Stimulated activated CD4-positive, alpha-beta T cell treated with anti-CD3 and anti-CD28 coated beads, Interleukin-12 subunit alpha, Interleukin-12 subunit beta, amount 100 ng/mL, for 4 hours (primary cell): ENCODE data around the gene TENM4.

Experiments
- DNase-seq: peaks from one replicate; pipeline ENCODE4 v3.0.0-alpha.2; 2020

The TENM4 gene

GRCh38 chr11:78952890-78953289 is 487.9 kb downstream of the TENM4 start:
- DNase-seq = no peak

- no peak for DNase-seq
These were observed 488.7 kb downstream of the TENM4 start for GRCh38 chr11:78952175-78952574.

- DNase-seq = no peak
These were observed 490.7 kb downstream of the TENM4 start for GRCh38 chr11:78949976-78950690.

DNA sequence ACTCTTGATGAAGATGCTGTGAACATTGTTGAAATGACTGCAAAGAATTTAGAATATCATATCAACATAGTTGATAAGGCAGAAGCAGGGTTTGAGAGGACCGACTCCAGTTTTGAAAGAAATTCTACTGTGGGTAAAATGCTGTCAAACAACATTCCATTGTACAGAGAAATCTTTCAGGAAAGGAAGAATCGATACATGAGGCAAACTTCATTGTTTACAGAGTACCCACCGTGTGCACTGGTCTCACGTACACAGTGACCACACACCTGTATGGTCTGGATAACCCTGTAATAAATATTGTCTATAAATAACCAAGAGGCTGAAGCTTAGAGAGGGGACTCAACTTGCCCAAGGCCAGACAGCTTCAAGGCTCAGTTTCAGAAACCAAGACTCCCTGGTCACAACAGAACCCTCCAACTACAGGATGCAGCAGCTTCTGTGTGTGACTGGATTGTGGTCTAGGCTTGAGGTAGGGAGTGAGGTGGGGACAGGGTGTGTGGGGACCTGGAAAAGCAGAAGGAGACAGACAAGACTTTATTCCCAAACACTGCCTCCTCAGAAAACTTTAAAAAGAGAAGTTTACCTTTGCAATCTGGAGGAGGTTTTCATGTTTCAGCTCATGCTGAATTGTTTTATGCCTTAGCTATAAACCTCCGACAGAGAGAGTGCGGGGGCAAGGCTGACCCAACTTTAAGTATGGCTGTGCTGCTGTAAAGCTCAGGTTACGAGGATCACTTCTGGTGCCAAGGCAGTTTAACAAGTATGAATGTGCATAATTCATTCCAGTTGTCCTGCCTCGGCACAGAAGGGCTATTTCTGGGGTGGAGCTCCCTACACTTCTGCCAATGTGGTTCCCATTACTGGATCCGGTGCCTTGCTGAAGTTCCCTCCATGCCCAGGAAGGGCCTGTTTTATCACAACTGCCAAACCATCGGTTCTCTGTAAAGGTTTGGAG is 493.6 kb downstream of the TENM4 start:
- DNase-seq = no peak

DNA sequence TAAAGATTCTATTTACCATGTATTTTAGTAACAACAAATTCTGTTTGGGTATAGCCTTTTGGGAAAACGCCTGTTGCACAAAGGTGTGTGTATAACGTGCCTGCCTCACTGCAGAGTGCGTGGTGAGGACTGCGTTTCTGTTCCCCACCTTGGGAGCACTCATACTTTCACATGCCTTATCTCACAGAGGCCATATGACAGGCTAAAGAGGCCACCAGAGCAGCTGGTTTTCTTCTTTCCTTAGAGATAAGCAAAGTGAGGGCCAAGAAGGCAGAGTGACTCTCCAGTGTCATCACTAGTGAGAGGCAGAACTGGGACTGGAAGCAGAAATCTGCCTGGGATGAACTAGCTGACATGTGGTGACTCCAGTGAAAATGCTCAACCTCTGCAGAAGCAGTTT is 497.0 kb downstream of the TENM4 start:
- DNase-seq = no peak

DNA sequence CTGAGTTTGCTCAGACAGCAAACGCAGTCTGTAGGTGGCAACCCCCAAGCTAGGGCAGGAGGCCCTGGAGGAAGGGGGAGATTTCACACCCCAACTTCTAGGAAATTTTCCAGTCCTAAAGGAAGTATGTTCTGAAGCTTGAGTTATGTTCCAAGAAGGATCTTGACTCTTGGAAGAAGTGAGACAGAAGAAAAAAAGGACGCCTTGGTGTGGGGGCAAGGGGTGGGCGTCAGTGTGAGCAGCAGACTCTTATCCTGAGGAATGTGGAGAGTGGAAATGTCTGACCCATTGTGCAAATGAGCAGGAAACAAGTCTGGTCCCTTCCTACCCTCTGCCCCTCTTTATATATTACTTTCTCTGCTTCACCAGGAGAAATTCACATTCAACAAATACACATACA is 497.7 kb downstream of the TENM4 start:
- DNase-seq = no peak

GRCh38 chr11:78941226-78941851 is 499.5 kb downstream of the TENM4 start:
- DNase-seq = no peak

GRCh38 chr11:78940500-78941225 is 500.2 kb downstream of the TENM4 start:
- no peak for DNase-seq

DNA sequence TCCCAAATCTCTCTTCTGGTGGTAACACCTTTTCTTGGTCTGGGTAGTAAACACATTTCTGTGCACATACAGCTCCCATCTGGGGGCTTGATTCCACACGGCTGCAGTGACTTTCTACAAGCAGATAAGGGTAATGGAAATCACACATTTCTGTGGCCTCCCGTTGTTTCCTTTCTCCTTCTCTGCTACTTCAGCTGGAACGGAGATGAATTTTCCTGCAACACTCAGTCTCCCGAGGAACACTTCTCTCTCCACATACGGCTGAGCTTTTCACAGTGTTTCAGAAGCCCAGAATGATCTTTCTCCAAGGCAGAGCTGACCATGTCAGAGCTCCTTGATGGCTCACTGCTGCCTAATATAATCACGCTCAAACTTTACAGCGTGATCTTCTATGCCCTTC is 501.9 kb downstream of the TENM4 start:
- DNase-seq = no peak

DNA sequence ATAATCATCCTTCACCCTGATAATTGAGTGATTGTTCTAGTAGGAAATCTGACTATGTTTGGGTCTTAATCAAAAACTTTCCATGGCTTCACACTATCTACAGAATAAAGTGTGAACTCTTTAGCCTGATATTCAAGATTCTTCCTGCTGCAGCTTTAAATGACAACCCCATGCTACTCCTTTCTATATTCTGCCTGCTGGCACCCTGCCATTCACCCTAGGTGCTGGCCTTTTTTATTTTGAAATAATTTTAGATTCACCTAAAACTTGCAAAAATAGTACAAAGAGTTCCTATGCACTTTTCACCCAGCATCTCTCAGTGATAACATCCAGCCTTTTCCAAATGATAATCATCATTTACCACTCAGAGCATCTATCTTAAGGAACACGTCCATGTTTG is 502.8 kb downstream of the TENM4 start:
- DNase-seq = no peak

DNA sequence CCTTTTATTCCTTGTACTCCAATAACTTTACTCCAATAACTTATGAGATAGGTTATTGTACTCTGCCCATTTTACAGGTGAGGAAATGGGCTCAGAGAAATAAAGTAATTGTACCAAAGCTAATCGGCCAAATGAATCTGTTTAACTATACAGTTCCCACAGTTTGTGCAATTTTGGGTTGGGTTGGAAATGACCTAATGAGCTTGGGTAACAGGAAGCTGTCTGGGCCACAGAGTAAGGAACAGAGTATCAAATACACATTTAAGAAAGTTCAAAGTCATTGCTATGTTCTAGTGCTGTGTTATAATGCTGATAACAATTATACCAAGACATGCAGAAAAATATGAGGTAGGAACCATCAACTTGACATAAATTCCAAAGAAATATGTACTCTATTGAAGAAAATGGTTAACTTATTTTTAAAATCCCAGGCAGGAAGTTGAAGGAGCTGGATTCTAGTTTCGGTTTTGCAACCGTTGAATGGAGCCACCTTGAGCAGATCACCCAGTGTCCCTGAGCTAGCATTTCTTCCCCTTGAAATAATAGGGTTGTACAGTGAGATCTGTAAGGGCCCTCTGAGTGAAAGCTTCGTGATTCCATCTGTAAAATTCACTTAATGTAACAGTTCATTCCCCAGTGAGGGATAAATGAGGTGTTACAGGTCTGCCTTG is 505.3 kb downstream of the TENM4 start:
- DNase-seq = no peak

DNA sequence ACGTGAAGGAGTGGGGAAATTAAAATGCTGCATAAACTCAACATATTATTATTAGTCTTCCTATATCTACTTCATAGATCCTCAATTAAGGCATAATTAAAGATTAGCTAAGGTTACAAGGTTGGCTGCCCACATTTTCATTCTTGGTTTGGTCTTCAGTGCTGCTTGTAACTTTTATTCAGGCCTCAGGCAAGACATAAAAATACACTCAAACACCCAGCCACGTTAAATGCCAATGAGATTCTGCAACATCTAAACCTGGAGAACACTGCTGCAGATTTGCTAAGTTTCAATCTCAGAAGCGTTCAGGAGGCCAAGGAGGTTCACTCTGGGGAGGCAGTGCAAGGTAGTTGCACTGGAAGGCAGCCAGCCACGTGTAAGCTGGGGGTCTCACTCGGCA is 507.5 kb downstream of the TENM4 start:
- no peak for DNase-seq

GRCh38 chr11:78932757-78933156 is 508.1 kb downstream of the TENM4 start:
- DNase-seq = no peak

DNA sequence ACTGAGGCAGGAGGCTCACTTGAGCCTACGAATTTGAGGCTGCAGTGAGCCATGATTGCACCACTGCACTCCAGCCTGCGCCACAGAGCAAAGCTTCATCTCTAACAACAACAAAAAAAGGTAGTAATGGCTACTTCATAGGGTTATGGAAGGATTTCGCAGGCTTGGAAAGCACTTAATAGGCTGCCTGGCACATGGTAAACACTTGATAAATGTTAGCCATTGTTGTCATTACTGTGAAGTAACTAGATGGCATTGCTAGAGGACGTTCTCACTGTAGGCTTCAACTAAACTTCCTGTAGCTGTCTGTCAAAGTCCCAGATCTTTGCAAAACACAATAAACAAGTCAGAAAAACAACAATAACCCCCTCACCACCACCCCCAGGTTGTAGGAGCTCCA is 508.9 kb downstream of the TENM4 start:
- no peak for DNase-seq

DNA sequence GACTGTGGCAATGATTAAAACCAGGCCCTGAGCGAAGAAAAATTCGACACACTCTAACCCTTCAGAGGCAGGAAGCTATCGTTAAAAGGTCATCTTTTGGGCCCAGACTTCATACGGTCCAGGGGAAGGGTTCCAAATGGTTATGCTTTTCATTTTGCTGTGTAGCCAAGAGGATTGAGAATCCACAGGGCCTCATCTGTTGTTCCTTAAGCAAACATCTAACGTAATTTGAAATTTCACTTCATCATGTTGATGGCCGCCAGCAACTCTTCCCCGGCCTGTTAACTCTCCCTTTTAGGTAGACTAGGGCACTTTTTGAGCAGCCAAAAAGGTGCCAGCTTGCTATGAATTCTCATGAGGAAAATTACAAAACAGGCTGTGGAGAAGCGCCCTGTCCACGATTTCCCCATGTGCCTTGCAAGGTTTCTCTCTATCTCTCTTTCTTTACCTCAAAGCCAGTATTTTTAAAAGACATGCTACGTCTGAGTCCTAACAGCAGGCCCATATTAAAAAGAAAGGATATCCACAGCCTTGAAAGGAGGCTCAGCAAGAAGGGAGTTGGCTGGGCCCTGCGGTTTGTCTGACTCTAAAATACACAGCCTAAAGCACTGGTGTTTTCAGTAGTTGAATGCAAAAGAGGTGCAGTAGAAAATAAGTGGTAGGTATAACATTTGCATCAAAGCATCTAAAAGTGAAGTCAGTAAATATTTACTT is 509.9 kb downstream of the TENM4 start:
- DNase-seq = no peak

DNA sequence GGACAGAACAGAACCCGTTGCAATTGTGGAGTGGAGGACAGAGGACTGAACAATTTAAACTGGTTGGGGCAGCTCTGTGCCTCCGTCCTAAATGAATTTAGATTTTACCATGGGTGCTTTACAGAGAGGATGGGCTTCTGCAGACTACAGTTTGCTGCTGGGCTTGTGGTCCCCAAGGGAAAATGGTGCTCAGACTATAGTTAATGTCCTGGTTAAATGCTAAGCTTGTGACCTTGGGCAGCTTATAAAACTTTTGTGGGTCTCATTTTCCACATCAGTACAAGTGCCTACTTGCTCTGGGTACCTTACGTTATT is 511.0 kb downstream of the TENM4 start:
- no peak for DNase-seq

GRCh38 chr11:78929207-78929905 is 511.5 kb downstream of the TENM4 start:
- no peak for DNase-seq

DNA sequence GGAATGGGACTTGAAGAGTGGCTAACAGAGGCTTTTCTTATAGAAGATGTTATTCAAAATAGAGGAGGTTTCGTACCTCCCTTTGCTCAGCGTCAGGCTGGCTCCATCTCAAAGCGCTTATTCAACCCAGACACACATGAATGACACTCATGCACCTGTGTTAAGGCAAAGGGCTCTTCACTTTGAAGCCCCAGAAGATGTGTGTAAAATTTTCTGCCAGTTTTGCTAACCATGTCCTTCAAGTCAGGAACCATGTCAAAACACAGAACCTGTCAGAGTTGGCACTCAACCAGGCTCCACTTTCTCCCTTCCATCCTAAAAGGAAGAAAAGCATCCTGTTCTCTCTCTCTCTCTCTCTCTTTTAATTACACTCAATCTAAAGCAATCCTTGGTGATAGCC is 513.3 kb downstream of the TENM4 start:
- DNase-seq = no peak

GRCh38 chr11:78926633-78927338 is 514.0 kb downstream of the TENM4 start:
- DNase-seq = no peak

DNA sequence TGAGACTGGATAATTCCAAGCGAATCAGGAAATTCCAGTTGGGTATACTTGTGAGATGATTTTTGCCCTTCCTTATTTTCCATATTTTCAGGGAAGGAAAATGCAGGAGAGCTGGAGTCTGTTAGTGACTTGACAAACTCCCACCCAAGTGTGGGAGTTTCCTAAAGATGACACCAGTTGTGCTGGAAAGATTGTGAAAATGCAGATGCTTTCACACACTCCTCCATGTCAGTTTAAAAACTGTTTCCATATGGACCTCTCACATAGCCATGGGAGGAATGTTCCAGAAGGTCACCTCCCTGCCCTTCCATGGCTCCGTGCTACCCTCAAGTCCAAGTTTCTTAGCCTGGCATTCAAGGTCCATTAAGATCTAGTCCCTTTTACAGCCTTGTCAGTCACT is 515.4 kb downstream of the TENM4 start:
- DNase-seq = no peak
